Kidney capillary endothelial cell (primary cell): ENCODE results near the gene PXMP4.

Experiments used
- DNase-seq: peaks from one replicate; pipeline ENCODE4 v3.0.0-alpha.2; 2018; ENCODE audit warnings: low spot score

PXMP4 gene

GRCh38 chr20:33668466-33669155, 51.5 kb downstream of the PXMP4 start:
- no peak for DNase-seq

GRCh38 chr20:33667676-33668465, 52.2 kb downstream of the PXMP4 start:
- DNase-seq, result peak; percentile 77

GRCh38 chr20:33667245-33667675, 52.9 kb downstream of the PXMP4 start:
- peak; percentile 24 for DNase-seq

GRCh38 chr20:33666293-33667244, 53.5 kb downstream of the PXMP4 start, which contains the start of gene ACTL10:
Gene ACTL10 (plus strand): TSS chr20:33666943. CDS start chr20:33667498, 555 bp downstream.
- peak; percentile 97 for DNase-seq

- no peak for DNase-seq
Measured at GRCh38 chr20:33664762-33665144, 55.4 kb downstream of the PXMP4 start.

- DNase-seq, result no peak
Measured at GRCh38 chr20:33664085-33664761, 55.9 kb downstream of the PXMP4 start.

GRCh38 chr20:33663161-33664084, 56.7 kb downstream of the PXMP4 start:
- no peak for DNase-seq

- no peak for DNase-seq
Measured at GRCh38 chr20:33662172-33662571, 57.9 kb downstream of the PXMP4 start, which contains the start of gene C20orf144. Gene C20orf144 (plus strand): TSS chr20:33662327. CDS start chr20:33662346, 19 bp downstream.

GRCh38 chr20:33660685-33661058, 59.4 kb downstream of the PXMP4 start:
- no peak for DNase-seq

- DNase-seq, result no peak
Measured at GRCh38 chr20:33660035-33660684, 60.0 kb downstream of the PXMP4 start.

GRCh38 chr20:33659341-33660034, 60.6 kb downstream of the PXMP4 start:
- no peak for DNase-seq

GRCh38 chr20:33658929-33659328, 61.2 kb downstream of the PXMP4 start:
- no peak for DNase-seq

- no peak for DNase-seq
Measured at GRCh38 chr20:33658510-33658909, 61.6 kb downstream of the PXMP4 start.

- DNase-seq, result no peak
Measured at GRCh38 chr20:33657704-33658095, 62.4 kb downstream of the PXMP4 start.

- DNase-seq, result no peak
Measured at GRCh38 chr20:33656783-33657703, 63.1 kb downstream of the PXMP4 start.

GRCh38 chr20:33656010-33656782, 63.9 kb downstream of the PXMP4 start:
- DNase-seq, result no peak

- DNase-seq, result no peak
Measured at GRCh38 chr20:33655164-33655563, 64.9 kb downstream of the PXMP4 start.
